Activated T-helper 1 cell treated with anti-CD3 and anti-CD28 coated beads, Interleukin-12 subunit alpha, Interleukin-12 subunit beta, Interleukin-2, Interleukin-4 antibody, amounts not matched to agents 30 ng/mL and 10 ng/mL and 1 ng/mL, durations not matched to agents 14 hours and 24 hours and 36 hours (primary cell): ENCODE measurements around the gene VAC14. TPM values are rescaled to one million over a fixed set of nuclear protein-coding genes. Genes with fewer than 3 reads are reported as not detected.
"Not testable (repeated sequence)": the region's sequence is repeated elsewhere in the genome, so short reads cannot be mapped to it uniquely, and the experiment has no call there.

Source experiments
- DNase-seq: peaks from one replicate; pipeline ENCODE4 v3.0.0; 2021; ENCODE audit warnings: low spot score
- H3K27ac Mint-ChIP-seq: one replicate; pipeline ENCODE4 v1.8.0; 2021; ENCODE audit warnings: mild to moderate bottlenecking, mixed read lengths
- H3K27me3 Mint-ChIP-seq: one replicate; pipeline ENCODE4 v1.8.0; 2022; ENCODE audit warnings: mild to moderate bottlenecking, moderate library complexity, mixed read lengths; ENCODE audit not compliant: insufficient read depth
- H3K36me3 Mint-ChIP-seq: one replicate; pipeline ENCODE4 v1.8.0; 2021; ENCODE audit warnings: low read depth, mixed read lengths
- H3K4me1 Mint-ChIP-seq: one replicate; pipeline ENCODE4 v1.8.0; 2021; ENCODE audit warnings: low read depth, mixed read lengths
- H3K4me3 Mint-ChIP-seq: one replicate; pipeline ENCODE4 v1.8.0; 2021; ENCODE audit warnings: mild to moderate bottlenecking, moderate library complexity, mixed read lengths
- H3K9me3 Mint-ChIP-seq: one replicate; pipeline ENCODE4 v1.8.0; 2021; ENCODE audit warnings: mixed read lengths
- intact Hi-C: fragments of 100-400 bp; cut with micrococcal nuclease; formaldehyde crosslinking; loops from one replicate; pipeline ENCODE4 v1.15.1; 2024
- total RNA-seq: library from RNA; stranded (reverse); gene quantifications from 2 replicates; pipeline ENCODE4 v1.2.3, GENCODE V29; 2022

Gene VAC14
- total RNA-seq, 1 donor from 2014 or later, result 37.5 TPM

DNA sequence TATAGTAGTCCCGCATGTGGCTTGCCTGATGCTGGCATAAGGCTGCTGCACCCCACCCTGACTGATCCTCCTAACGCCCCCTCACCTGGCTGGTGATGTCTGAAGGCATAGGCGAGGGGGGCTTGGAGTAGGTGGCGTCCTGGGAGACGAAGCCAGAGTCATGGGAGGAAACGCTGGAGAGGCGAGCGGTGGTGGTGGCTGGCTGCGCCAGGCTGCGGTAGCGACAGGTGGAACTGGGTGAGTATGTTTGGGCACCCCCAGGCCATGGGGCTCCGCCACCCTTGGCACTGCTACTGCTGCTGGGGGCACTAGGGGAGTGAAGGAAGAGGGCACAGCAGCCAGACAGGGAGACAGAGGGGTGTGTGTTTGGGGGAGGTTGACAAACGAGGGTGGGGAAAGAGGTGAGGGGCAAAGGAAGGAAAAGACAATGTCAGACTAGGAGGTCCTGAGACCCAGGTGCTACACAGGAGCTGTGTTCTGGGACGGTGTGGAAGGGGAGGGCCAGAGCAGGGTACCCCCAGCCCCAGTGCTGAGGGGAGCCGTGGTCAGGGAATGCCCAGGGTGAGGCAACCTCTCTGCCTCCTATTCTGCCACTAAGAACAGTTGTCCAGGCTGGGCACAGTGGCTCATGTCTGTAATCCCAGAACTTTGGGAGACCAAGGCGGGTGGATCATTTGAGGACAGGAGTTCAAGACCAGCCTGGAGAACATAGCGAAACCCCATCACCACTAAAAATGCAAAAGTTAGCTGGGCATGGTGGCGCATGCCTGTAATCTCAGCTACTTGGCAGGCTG is 126.5 kb downstream of the VAC14 start:
- H3K27me3 Mint-ChIP-seq, result no peaks in the 10 kb centered on the region
- DNase-seq, result no peak
- no peaks in the 10 kb centered on the region for H3K9me3 Mint-ChIP-seq
- H3K4me1 Mint-ChIP-seq, result peaks cover 5% of the 10 kb centered on the region
- intact Hi-C loops, result no loop called here
- no peak overlapping the region for H3K27ac Mint-ChIP-seq
- H3K4me3 Mint-ChIP-seq, result no peak overlapping the region
- peaks cover 2% of the 10 kb centered on the region for H3K36me3 Mint-ChIP-seq

DNA sequence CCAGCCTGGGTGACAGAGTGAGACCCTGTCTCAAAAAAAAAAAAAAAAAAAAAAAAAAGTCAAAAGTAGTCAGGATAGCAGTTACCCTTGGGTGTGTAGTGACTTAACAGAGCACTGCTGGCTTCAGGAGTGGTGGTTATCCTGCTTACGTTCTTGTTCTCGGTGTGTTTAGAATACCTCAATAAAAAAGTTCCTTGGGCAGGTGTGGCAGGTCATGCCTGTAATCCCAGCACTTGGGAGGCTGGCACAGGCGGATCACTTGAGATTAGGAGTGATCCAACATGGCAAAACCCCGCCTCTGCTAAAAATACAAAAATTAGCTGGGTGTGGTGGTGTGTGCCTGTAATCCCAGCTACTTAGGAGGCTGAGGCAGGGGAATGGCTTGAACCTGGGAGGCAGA is 130.0 kb downstream of the VAC14 start:
- H3K4me3 Mint-ChIP-seq, H3K27me3 Mint-ChIP-seq, H3K27ac Mint-ChIP-seq, intact Hi-C loops, DNase-seq, H3K36me3 Mint-ChIP-seq, H3K9me3 Mint-ChIP-seq, H3K4me1 Mint-ChIP-seq: not testable (repeated sequence)

- intact Hi-C loops, result no loop called here
Measured at GRCh38 chr16:70670175-70670574, 130.8 kb downstream of the VAC14 start.

DNA sequence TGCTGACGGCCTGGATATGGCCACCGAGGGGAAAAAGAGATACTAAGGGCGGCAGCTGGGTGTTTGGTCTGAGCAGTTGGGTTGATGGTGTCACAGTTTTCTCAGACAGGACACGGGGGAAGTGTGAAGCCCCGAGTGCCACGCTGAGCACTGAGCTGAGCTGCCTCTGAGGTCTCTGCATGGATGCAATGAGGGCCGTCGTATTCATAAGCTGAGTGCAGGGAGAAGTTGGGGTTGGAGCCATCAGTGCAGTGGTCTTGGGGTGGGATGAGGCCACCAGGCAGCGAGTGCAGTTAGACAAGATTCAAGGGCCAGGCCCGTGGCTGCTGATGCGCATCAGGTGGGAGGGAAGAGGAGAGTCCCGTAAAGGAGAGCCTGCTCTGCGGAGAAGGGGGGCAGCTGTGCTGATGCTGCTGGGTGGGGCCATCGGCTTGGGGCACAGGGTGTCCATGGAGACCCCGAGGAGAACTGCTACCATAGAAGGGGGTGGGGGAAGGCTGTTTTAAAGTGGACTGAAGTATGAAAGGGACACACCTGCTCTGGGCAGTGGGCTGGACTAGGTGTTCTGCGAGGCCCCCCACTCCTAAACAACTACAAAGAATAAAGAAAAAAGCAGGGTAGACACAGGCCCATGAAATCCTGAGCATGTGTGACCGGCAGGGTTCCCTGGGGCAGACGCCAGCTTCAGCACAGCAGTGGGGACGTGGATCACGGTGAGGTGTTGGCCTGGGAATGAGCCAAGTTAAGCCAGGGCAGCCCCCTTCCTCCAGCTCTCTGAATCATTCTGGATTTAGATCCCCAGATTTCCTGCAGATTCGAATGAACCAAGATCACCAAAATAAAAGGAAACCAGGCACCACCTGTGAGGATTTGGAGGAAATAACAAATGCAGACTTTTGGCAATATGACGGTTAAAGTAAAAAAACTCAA is 134.9 kb downstream of the VAC14 start:
- intact Hi-C loops, result no loop called here
- H3K4me1 Mint-ChIP-seq, result no peaks in the 10 kb centered on the region
- no peak overlapping the region for H3K27ac Mint-ChIP-seq
- no peak overlapping the region for H3K4me3 Mint-ChIP-seq
- no peaks in the 10 kb centered on the region for H3K9me3 Mint-ChIP-seq
- peaks cover 9% of the 10 kb centered on the region for H3K27me3 Mint-ChIP-seq
- H3K36me3 Mint-ChIP-seq, result no peaks in the 10 kb centered on the region
- DNase-seq, result no peak

More at GRCh38 chr16:70670175-70670574, 130.8 kb downstream of the VAC14 start:
- DNase-seq, result no peak
- Mint-ChIP-seq H3K4me1 (no peaks in the 10 kb centered on the region), H3K9me3 (no peaks in the 10 kb centered on the region), H3K36me3 (no peaks in the 10 kb centered on the region), H3K27ac (no peak overlapping the region), H3K27me3 (peaks cover 9% of the 10 kb centered on the region), H3K4me3 (no peak overlapping the region)

DNA sequence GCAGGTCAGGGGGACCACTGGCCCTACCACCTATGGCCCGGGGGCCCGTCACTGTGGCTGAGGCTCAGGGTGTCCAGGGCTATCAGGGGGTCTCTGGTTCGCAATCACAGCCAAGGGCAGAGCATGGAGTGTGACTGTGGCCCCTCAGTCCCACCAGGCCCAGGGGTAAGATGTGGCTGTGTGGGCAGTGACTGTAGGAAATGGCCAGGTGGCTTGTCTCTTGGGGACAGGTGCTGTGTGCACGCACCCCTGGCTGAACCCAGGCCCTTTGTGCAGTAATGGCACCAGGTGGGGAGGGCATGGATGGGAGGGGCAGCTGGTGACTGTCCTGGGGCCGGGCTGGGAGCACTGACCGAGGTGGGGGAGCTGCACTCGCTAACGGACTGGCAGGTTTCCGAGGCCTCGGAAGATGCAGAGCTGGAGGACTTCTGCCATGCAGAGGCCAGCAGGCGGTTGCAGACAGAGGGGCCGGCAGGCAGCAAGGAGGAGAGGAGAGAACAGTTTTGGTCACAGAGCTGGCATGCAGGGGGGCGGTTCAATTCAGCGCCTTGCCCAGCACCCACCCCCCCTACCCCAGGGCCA is 135.8 kb downstream of the VAC14 start:
- DNase-seq, result no peak
- H3K27ac Mint-ChIP-seq, result no peak overlapping the region
- H3K36me3 Mint-ChIP-seq, result no peaks in the 10 kb centered on the region
- H3K27me3 Mint-ChIP-seq, result peaks cover 9% of the 10 kb centered on the region
- no peaks in the 10 kb centered on the region for H3K9me3 Mint-ChIP-seq
- H3K4me1 Mint-ChIP-seq, result no peaks in the 10 kb centered on the region
- no peak overlapping the region for H3K4me3 Mint-ChIP-seq
- intact Hi-C loops, result no loop called here

- no peak for DNase-seq
- no peak overlapping the region for H3K4me3 Mint-ChIP-seq
- peaks cover 9% of the 10 kb centered on the region for H3K27me3 Mint-ChIP-seq
- intact Hi-C loops, result no loop called here
- no peaks in the 10 kb centered on the region for H3K36me3 Mint-ChIP-seq
- H3K27ac Mint-ChIP-seq, result no peak overlapping the region
- H3K4me1 Mint-ChIP-seq, result no peaks in the 10 kb centered on the region
- H3K9me3 Mint-ChIP-seq, result no peaks in the 10 kb centered on the region
Measured at GRCh38 chr16:70664325-70665112, 136.4 kb downstream of the VAC14 start.

GRCh38 chr16:70663524-70664324 is 137.2 kb downstream of the VAC14 start:
- intact Hi-C loops, result no loop called here
- Mint-ChIP-seq H3K36me3 (no peaks in the 10 kb centered on the region), H3K27me3 (peaks cover 5% of the 10 kb centered on the region), H3K4me3 (no peak overlapping the region), H3K27ac (no peak overlapping the region), H3K9me3 (no peaks in the 10 kb centered on the region), H3K4me1 (no peaks in the 10 kb centered on the region)
- DNase-seq, result no peak

DNA sequence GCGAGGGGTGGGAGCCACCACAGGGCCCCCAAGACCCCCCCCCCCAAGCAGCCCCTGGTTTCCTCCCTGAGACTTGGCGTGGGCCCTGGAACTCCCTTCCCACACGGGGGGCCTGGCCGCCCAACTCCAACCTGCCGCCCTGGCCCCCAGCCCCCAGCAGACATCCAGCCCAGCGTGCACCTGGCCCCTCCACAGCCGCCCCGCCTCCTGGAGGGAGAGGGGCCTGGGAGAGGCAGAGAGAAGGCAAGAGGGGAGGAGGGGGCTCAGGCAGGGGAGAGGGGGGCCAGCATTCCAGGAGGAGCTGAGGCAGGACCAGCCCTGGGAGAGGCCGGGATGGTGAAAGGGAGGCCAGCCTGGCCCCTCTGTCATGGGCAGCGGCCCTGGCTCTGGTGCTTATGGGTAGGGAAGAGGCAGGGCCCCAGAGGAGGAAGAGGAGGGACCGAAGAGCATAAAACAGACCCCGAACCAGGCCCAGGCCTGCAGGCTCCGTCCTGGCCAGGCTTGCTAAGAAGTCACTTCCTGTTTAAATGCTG is 137.9 kb downstream of the VAC14 start:
- Mint-ChIP-seq H3K36me3 (no peaks in the 10 kb centered on the region), H3K27me3 (peaks cover 5% of the 10 kb centered on the region), H3K9me3 (no peaks in the 10 kb centered on the region), H3K4me1 (no peaks in the 10 kb centered on the region), H3K4me3 (no peak overlapping the region), H3K27ac (no peak overlapping the region)
- no peak for DNase-seq
- intact Hi-C loops, result no loop called here

- Mint-ChIP-seq H3K4me3 (no peak overlapping the region), H3K27me3 (peaks cover under 1% of the 10 kb centered on the region), H3K36me3 (no peaks in the 10 kb centered on the region), H3K27ac (no peak overlapping the region), H3K4me1 (no peaks in the 10 kb centered on the region), H3K9me3 (no peaks in the 10 kb centered on the region)
- no peak for DNase-seq
- intact Hi-C loops, result no loop called here
Measured at GRCh38 chr16:70661918-70662641, 138.9 kb downstream of the VAC14 start.

DNA sequence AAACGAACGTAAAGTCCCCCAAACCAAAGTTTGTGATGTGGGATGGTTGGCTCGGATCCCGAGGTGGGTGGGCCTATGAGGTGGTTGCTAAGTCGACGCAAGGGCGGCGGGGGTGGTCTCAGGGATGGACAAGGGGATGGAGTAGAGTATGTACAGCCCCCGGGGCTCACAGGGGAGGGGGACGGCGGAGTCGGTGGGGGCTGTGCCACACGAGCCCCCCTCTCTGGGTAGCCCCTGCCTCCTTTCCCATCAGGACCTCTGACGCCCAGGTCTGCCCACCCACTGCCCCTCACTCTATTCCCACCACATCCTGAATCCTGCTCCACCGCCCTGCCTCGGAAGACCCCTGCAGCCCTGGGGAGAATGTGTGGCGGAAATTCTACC is 139.4 kb downstream of the VAC14 start:
- intact Hi-C loops, result no loop called here
- Mint-ChIP-seq H3K9me3 (no peaks in the 10 kb centered on the region), H3K4me1 (no peaks in the 10 kb centered on the region), H3K27me3 (peaks cover 2% of the 10 kb centered on the region), H3K27ac (no peak overlapping the region), H3K4me3 (no peak overlapping the region), H3K36me3 (no peaks in the 10 kb centered on the region)
- no peak for DNase-seq

GRCh38 chr16:70660672-70661350 is 140.1 kb downstream of the VAC14 start:
- intact Hi-C loops, result no loop called here
- H3K4me3 Mint-ChIP-seq, result no peak overlapping the region

More at GRCh38 chr16:70660672-70661350, 140.1 kb downstream of the VAC14 start:
- no peak for DNase-seq
- Mint-ChIP-seq H3K4me1 (no peaks in the 10 kb centered on the region), H3K9me3 (no peaks in the 10 kb centered on the region), H3K27ac (no peak overlapping the region), H3K36me3 (no peaks in the 10 kb centered on the region), H3K27me3 (peaks cover 2% of the 10 kb centered on the region)
